GM12865 (cell line): ENCODE data around the gene HDGF.
A peak's percentile ranks its signal among the peaks of the same experiment; 100 is the strongest.

Experiments
- DNase-seq: peaks from one replicate; pipeline ENCODE4 v3.0.0; 2010; ENCODE audit warnings: low read depth
- H3K4me3 ChIP-seq: 2 replicates; pipeline ENCODE4 v1.5.1; 2011; ENCODE audit warnings: mild to moderate bottlenecking, low read depth, low read length, control low read depth
- CTCF ChIP-seq: IDR thresholded peaks from 2 replicates; pipeline ENCODE4 v1.5.1; 2011; ENCODE audit warnings: low read length, control low read depth, low read depth, inconsistent platforms; ENCODE audit not compliant: insufficient read depth; ENCODE audit errors: missing control alignments

The HDGF gene

GRCh38 chr1:156709031-156709430 is 42.4 kb downstream of the HDGF start:
- no peak for TF ChIP-seq CTCF
- no peak for DNase-seq
- no peak overlapping the region for H3K4me3 ChIP-seq

- no peak for DNase-seq
- TF ChIP-seq CTCF = no peak
- no peak overlapping the region for H3K4me3 ChIP-seq
Measured at GRCh38 chr1:156708218-156708661, 43.2 kb downstream of the HDGF start.

GRCh38 chr1:156707417-156708217 is 43.9 kb downstream of the HDGF start:
- DNase-seq = no peak
- H3K4me3 ChIP-seq = no peak overlapping the region
- TF ChIP-seq CTCF = no peak

- peak overlapping the region; percentile 50 for H3K4me3 ChIP-seq
- no peak for TF ChIP-seq CTCF
Measured at GRCh38 chr1:156706657-156707416, 44.6 kb downstream of the HDGF start.

GRCh38 chr1:156705918-156706656 is 45.4 kb downstream of the HDGF start:
- peak; percentile 77 for TF ChIP-seq CTCF
- peak; percentile 54 for DNase-seq
- peak overlapping the region; percentile 50 for H3K4me3 ChIP-seq

More at GRCh38 chr1:156706657-156707416, 44.6 kb downstream of the HDGF start:
- no peak for DNase-seq

- no peak for DNase-seq
- TF ChIP-seq CTCF = no peak
- peak within 1 kb of the TSS; percentile 50 for H3K4me3 ChIP-seq
Measured at GRCh38 chr1:156705321-156705917, 46.1 kb downstream of the HDGF start, which contains the start of gene CRABP2. Gene CRABP2 (minus strand): TSS chr1:156705583. CDS start chr1:156705446, 137 bp downstream.
